ENCODE measurements around the gene EPS15.

Gene EPS15

DNA sequence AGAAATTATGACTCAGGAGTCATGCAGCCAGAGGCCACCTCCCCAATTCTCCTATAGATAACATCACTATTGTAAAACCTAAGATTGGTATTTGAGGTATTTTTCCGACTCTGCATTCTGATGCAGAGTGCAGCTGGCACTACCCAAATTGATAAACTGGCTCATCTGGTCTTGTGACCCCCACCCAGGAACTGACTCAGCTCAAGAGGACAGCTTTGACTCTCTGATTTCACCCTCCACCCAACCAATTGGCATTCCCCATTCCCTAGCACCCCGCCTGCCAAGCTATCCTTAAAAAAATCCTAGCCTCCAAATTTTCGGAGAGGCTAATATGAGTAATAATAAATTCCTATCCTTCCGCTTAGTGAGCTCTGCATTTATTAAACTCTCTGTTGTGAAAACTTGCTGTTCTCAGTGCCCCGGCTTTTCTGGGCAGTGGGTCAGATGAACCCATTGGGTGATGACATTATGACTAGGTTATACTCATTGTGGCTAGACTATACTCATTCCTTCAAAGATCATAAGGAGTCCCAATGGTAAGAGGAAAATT lies 39.4 kb upstream of the EPS15 start:
- DNase-seq = no peak
- TF ChIP-seq, protein P1, sequence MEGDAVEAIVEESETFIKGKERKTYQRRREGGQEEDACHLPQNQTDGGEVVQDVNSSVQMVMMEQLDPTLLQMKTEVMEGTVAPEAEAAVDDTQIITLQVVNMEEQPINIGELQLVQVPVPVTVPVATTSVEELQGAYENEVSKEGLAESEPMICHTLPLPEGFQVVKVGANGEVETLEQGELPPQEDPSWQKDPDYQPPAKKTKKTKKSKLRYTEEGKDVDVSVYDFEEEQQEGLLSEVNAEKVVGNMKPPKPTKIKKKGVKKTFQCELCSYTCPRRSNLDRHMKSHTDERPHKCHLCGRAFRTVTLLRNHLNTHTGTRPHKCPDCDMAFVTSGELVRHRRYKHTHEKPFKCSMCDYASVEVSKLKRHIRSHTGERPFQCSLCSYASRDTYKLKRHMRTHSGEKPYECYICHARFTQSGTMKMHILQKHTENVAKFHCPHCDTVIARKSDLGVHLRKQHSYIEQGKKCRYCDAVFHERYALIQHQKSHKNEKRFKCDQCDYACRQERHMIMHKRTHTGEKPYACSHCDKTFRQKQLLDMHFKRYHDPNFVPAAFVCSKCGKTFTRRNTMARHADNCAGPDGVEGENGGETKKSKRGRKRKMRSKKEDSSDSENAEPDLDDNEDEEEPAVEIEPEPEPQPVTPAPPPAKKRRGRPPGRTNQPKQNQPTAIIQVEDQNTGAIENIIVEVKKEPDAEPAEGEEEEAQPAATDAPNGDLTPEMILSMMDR (IDR thresholded peaks at IDR 0.05; ENCODE audit: low read depth, low read length) = no peak
- Histone ChIP-seq H3K27ac (no peak overlapping the region), H3K9me3 (ENCODE audit: severe bottlenecking) (no peaks in the 10 kb centered on the region), H3K4me3 (ENCODE audit: low read depth, low read length) (no peak overlapping the region), H3K36me3 (no peaks in the 10 kb centered on the region), H3K27me3 (ENCODE audit: insufficient read depth, low read depth, severe bottlenecking) (no peaks in the 10 kb centered on the region)

DNA sequence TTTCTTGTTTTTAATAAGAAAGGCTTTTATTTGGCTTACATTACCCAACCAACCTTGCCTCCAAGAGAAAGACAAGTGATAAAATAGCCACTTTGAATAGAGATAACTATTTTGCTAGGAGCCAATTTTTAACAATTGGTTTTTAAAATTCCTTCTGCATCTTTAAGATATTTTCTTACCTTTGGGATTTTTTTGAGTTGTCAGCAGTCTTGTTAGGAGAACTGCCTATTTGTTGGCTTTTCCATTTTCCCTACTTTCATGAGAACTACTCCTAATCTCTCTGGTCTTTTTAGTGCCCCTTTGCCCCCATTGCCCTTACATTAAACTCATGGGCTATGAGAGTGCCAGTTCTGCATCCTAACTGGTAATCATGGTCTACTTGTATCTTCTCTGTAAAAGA lies 38.1 kb upstream of the EPS15 start:
- Histone ChIP-seq H3K27ac (no peak overlapping the region), H3K4me3 (ENCODE audit: low read depth, low read length) (no peak overlapping the region), H3K36me3 (no peaks in the 10 kb centered on the region), H3K9me3 (ENCODE audit: severe bottlenecking) (no peaks in the 10 kb centered on the region), H3K27me3 (ENCODE audit: insufficient read depth, low read depth, severe bottlenecking) (no peaks in the 10 kb centered on the region)
- TF ChIP-seq, protein P1 (IDR thresholded peaks at IDR 0.05; ENCODE audit: low read depth, low read length) = no peak
- DNase-seq = no peak

DNA sequence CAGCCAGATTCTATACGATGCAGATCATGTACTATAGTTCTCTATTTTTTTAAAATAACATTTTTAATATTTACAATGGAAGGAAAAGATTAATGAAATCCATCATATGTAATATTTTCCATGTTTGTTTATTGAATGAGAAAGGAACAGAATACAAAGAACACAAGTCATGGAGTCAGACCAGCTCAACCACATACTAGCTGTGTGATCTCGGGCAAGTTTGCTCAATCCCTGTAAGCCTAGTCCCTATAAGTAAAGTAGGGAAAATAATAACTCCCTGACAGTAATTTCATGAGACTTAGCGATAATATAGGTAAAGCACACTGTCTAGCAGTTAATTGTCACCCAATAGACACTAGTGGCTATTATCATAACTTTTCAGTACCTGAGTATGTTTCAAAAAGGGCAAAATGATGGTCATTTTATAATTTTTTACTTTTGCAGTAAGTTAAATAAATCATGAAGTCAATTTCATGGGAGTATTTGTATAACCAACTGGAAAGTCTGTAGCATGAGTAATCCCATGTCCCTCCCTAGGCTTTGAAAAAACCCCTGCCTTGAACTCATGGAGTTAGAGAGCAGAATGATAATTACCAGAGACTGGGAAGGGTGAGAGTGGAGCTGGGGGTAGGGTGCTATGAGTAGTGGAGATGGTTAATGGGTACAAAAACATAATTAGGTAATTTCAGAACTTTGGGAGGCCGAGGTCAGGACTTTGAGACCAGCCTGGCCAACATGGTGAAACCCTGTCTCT lies 37.0 kb upstream of the EPS15 start:
- H3K9me3 ChIP-seq (ENCODE audit: severe bottlenecking) = no peaks in the 10 kb centered on the region
- TF ChIP-seq, protein P1 (IDR thresholded peaks at IDR 0.05; ENCODE audit: low read depth, low read length) = no peak
- no peak overlapping the region for H3K27ac ChIP-seq
- no peaks in the 10 kb centered on the region for H3K27me3 ChIP-seq (ENCODE audit: insufficient read depth, low read depth, severe bottlenecking)
- H3K36me3 ChIP-seq = no peaks in the 10 kb centered on the region
- H3K4me3 ChIP-seq (ENCODE audit: low read depth, low read length) = no peak overlapping the region
- no peak for DNase-seq

DNA sequence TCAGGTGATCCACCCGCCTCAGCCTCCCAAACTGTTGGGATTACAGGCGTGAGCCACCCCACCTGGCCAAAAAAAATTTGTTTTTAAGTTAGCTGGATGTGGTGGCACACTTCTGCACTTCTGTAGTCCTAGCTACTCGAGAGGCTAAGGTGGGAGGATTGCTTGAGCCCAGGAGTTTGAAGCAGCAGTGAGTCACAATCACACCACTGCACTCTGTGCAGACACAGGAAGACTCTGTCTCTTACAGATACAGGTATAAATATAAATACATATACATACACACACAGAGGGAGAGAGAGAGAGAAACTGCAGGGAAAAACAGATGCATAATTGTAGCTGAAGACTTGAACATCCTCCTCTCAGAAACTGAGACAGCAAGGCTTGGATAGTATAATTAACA lies 34.8 kb upstream of the EPS15 start:
- no peaks in the 10 kb centered on the region for H3K27me3 ChIP-seq (ENCODE audit: insufficient read depth, low read depth, severe bottlenecking)
- H3K9me3 ChIP-seq (ENCODE audit: severe bottlenecking) = no peaks in the 10 kb centered on the region
- DNase-seq = no peak
- H3K4me3 ChIP-seq (ENCODE audit: low read depth, low read length) = no peak overlapping the region
- H3K27ac ChIP-seq = no peak overlapping the region
- no peaks in the 10 kb centered on the region for H3K36me3 ChIP-seq
- TF ChIP-seq, protein P1 (IDR thresholded peaks at IDR 0.05; ENCODE audit: low read depth, low read length) = no peak

DNA sequence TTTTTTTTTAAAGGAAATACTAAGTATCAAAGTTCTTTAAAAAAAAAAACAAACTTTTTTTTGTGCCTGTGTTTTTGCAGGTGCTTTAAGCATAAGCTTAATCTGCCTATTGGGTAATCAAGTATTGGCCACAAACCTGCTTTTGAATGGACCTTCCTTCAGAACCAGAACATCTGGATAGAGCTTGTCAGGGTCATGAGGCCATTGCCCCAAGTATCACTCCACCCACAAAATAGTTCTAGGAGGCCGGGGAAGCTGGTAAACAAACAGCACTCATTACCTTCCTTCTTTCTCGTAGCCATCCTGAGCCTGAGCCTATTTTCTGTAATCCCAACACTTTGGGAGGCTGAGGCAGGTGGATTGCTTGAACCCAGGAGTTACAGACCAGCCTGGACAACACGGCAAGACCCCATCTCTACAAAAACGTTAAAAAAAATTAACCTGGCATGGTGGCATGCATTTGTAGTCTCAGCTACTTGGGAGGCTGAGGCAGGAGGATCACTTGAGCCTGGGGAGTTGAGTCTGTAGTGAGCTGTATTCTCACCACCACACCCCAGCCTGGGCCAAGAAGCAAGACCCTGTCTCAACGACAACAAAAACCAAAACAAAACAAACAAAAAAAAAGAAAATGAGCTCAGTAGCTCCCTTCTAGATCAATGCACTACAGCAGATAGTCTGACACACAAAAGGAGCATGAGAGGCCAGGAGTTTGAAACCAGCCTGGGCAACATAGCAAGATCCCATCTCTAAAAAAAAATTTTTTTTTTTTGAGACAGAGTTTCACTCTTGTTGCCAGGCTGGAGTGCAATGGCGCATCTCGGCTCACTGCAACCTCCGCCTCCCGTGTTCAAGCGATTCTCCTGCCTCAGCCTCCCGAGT lies 34.1 kb upstream of the EPS15 start:
- Histone ChIP-seq H3K27me3 (ENCODE audit: insufficient read depth, low read depth, severe bottlenecking) (no peaks in the 10 kb centered on the region), H3K4me3 (ENCODE audit: low read depth, low read length) (no peak overlapping the region), H3K9me3 (ENCODE audit: severe bottlenecking) (no peaks in the 10 kb centered on the region), H3K27ac (no peak overlapping the region), H3K36me3 (no peaks in the 10 kb centered on the region)
- TF ChIP-seq, protein P1 (IDR thresholded peaks at IDR 0.05; ENCODE audit: low read depth, low read length) = no peak
- no peak for DNase-seq

Data from WERI-Rb-1 (cell line).